Body of pancreas (tissue), 4 donors: ENCODE measurements around the gene PLPP1. TPM values are rescaled to one million over a fixed set of nuclear protein-coding genes. Genes with fewer than 3 reads are reported as not detected.

Experiments used
- ATAC-seq: fragments of 150-250 bp; one replicate; pipeline ENCODE4 v1.9.1; 2016
- DNase-seq, 4 donors: peaks; one replicate each; pipeline ENCODE4 v3.0.0-alpha.2; 2019
- H3K27ac ChIP-seq, 4 donors: fragments of 200-600 bp; sonication (generic); 1 replicate in 3 of 4; 2 replicates in 1 of 4; pipeline versions ENCODE4 v1.5.1 to v1.6.1; 2016 to 2019; ENCODE audit warnings: mild to moderate bottlenecking in 1 of 4, mixed read lengths in 1 of 4, moderate library complexity in 1 of 4
- H3K27me3 ChIP-seq, 2 donors: fragments of 200-600 bp; sonication (generic); one replicate each; pipeline ENCODE4 v1.6.0; 2016; ENCODE audit warnings: mild to moderate bottlenecking in 1 of 2
- H3K36me3 ChIP-seq, 2 donors: fragments of 200-600 bp; sonication (generic); replicated peaks in 1 of 2; 2 replicates each; pipeline ENCODE4 v1.5.1; 2016; ENCODE audit warnings: low read depth in 2 of 2; ENCODE audit not compliant: insufficient read depth in 1 of 2
- H3K4me1 ChIP-seq: fragments of 200-600 bp; sonication (generic); one replicate; pipeline ENCODE4 v1.6.0; 2016
- H3K4me3 ChIP-seq, 2 donors: fragments of 200-600 bp; sonication (generic); 1 replicate in 1 of 2; 2 replicates in 1 of 2; pipeline ENCODE4 v1.5.1; 2016 to 2019
- H3K9me3 ChIP-seq, 3 donors: fragments of 200-600 bp; sonication (generic); 1 replicate in 2 of 3; 2 replicates in 1 of 3; pipeline ENCODE4 v1.5.1; 2016
- POLR2A ChIP-seq, 3 donors: fragments of 450-650 bp; IDR thresholded peaks; one replicate each; pipeline ENCODE4 v1.6.1; 2016; ENCODE audit warnings: antibody characterized with exemption in 3 of 3, mild to moderate bottlenecking in 2 of 3
- WGBS, 2 donors: methylation state at CpG; one replicate each; pipeline ENCODE4 v1.1.5; 2017; 5-methylcytosine and 5-hydroxymethylcytosine counted together
- intact Hi-C: fragments of 100-400 bp; cut with DNase I; formaldehyde crosslinking; loops from one replicate; pipeline ENCODE4 v1.15.1; 2023
- total RNA-seq, 2 donors: library from RNA; depleted of rRNA; stranded (reverse); fragments of >200 nt; gene quantifications; one replicate each; pipeline ENCODE4 v1.1.0, GENCODE V29; 2016
- TF ChIP-seq, protein P1 (sequence below), 7 experiments: fragments of 450-650 bp in 4 of 7; fragments of 200-600 bp in 3 of 7; sonication (generic) in 3 of 7; IDR thresholded peaks; one replicate each; pipeline ENCODE4 v1.5.1; 2016 to 2019; ENCODE audit warnings: antibody characterized with exemption in 7 of 7

The PLPP1 gene
- total RNA-seq, 2 donors from 2014 or later: 88.2 to 227 TPM

DNA sequence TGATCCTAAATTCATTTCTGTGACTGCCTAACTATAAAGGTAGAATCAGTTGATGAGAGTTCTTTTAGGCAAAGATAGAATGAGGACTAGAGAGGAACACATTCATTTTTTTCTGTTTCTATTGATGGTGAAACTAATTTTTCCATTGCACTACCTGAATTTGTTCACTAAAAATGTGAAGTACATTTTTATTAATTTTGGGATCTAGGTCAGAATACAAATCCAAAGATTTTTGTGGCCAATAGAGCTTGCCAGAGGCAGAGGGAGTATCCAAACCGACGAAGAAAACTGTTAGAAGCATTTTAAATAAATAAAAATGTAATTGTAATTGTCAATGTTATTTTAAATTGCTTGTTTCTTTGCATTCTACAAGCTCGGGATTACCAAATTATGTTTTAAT is 148.9 kb downstream of the PLPP1 start:
- DNase-seq (no peak), ATAC-seq (no peak)
- WGBS, 2 donors: 89 to 92% methylated on average over 3 of the region's 3 CpGs

DNA sequence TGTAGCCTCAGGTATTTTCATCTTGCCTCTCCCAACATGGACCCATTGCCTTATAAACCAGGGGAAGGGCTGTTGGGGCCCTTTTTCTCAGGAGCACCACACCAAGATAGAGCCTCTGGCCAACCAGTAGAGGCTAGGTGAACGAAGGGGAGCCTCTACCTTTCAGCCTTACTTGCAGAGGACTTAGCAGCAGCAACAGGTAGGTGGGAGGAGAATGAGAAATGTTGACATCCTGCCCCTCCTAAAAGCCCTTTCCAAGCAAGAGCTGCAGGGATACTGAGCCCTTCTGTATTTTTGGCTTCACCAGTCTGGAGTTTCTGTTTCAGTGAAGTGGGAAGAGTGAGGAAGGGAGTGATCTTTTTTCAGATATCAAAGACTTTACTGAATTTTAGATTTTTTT is 149.5 kb downstream of the PLPP1 start:
- no peak overlapping the region for H3K27ac ChIP-seq
- peaks cover 18% of the 10 kb centered on the region for H3K4me1 ChIP-seq
- DNase-seq (no peak), ATAC-seq (no peak)
- WGBS, 2 donors: 90 to 100% methylated on average over 1 of the region's 1 CpG
- intact Hi-C loops: no loop called here
- H3K27me3 ChIP-seq: no peaks in the 10 kb centered on the region
- peaks cover 0 to 8% of the 10 kb centered on the region in 2 donors for H3K36me3 ChIP-seq
- H3K9me3 ChIP-seq: no peaks in the 10 kb centered on the region
- H3K4me3 ChIP-seq: no peak overlapping the region
- TF ChIP-seq POLR2A (IDR thresholded peaks at IDR 0.05): no peak
- TF ChIP-seq, protein P1, sequence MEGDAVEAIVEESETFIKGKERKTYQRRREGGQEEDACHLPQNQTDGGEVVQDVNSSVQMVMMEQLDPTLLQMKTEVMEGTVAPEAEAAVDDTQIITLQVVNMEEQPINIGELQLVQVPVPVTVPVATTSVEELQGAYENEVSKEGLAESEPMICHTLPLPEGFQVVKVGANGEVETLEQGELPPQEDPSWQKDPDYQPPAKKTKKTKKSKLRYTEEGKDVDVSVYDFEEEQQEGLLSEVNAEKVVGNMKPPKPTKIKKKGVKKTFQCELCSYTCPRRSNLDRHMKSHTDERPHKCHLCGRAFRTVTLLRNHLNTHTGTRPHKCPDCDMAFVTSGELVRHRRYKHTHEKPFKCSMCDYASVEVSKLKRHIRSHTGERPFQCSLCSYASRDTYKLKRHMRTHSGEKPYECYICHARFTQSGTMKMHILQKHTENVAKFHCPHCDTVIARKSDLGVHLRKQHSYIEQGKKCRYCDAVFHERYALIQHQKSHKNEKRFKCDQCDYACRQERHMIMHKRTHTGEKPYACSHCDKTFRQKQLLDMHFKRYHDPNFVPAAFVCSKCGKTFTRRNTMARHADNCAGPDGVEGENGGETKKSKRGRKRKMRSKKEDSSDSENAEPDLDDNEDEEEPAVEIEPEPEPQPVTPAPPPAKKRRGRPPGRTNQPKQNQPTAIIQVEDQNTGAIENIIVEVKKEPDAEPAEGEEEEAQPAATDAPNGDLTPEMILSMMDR (IDR thresholded peaks at IDR 0.05): no peak

More for the DNA sequence above, 148.9 kb downstream of the PLPP1 start:
- H3K27me3 ChIP-seq: no peaks in the 10 kb centered on the region
- H3K27ac ChIP-seq: no peak overlapping the region
- TF ChIP-seq, protein P1 (IDR thresholded peaks at IDR 0.05): no peak
- no peak for TF ChIP-seq POLR2A (IDR thresholded peaks at IDR 0.05)
- H3K4me3 ChIP-seq: no peak overlapping the region
- intact Hi-C loops: no loop called here
- no peaks in the 10 kb centered on the region for H3K9me3 ChIP-seq
- H3K36me3 ChIP-seq: peaks cover 0 to 8% of the 10 kb centered on the region in 2 donors
- peaks cover 24% of the 10 kb centered on the region for H3K4me1 ChIP-seq

DNA sequence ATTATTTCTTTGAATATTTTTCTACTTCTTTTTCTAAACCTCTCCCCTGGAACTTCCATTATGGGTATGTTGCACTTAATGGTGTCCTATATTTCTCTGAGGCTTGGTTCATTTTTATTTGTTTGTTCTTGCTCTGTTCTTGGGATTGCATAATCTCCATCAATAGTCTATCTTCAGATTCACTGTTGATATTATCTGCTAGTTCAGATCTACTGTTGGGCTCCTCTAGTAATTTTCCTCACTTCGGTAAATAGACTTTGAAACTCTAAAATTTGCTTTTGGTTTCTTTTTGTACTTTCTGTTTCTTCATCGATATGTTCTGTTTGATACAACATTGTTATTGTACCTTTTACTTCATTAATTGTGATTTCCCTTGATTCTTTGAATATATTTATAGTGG is 150.7 kb downstream of the PLPP1 start:
- DNase-seq (no peak), ATAC-seq (no peak)
- 83 to 98% methylated on average over 2 of the region's 2 CpGs for WGBS, 2 donors
- TF ChIP-seq, protein P1 (IDR thresholded peaks at IDR 0.05): no peak
- no peak for TF ChIP-seq POLR2A (IDR thresholded peaks at IDR 0.05)
- Histone ChIP-seq H3K9me3 (no peaks in the 10 kb centered on the region), H3K4me3 (no peak overlapping the region), H3K27me3 (no peaks in the 10 kb centered on the region), H3K27ac (no peak overlapping the region), H3K4me1 (peaks cover 8% of the 10 kb centered on the region), H3K36me3 (peaks cover 0 to 8% of the 10 kb centered on the region in 2 donors)
- intact Hi-C loops: no loop called here

DNA sequence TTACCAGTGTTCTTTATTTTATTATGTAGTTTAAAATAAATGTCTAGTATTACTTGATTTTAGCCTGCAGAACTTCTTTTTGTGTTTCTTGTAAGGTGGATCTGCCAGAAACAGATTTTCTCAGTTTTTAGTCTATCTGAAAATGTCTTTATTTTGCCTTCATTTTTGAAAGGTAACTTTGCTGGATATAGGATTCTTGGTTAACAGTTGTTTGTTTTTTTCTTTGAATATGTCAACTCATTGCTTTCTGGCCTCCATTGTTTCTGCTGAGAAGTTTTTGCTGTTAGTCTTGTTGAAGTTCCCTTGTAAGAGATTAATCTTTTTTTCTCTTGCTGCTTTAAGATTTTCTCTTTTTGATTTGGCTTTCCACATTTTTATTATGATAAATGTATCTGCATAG is 151.5 kb downstream of the PLPP1 start:
- H3K9me3 ChIP-seq: no peaks in the 10 kb centered on the region
- no peaks in the 10 kb centered on the region for H3K27me3 ChIP-seq
- H3K36me3 ChIP-seq: peaks cover 0 to 7% of the 10 kb centered on the region in 2 donors
- intact Hi-C loops: no loop called here
- no peak for ATAC-seq
- peaks cover 6% of the 10 kb centered on the region for H3K4me1 ChIP-seq
- no peak overlapping the region for H3K4me3 ChIP-seq
- DNase-seq: no peak
- TF ChIP-seq, protein P1 (IDR thresholded peaks at IDR 0.05): no peak
- no peak for TF ChIP-seq POLR2A (IDR thresholded peaks at IDR 0.05)
- H3K27ac ChIP-seq: no peak overlapping the region

DNA sequence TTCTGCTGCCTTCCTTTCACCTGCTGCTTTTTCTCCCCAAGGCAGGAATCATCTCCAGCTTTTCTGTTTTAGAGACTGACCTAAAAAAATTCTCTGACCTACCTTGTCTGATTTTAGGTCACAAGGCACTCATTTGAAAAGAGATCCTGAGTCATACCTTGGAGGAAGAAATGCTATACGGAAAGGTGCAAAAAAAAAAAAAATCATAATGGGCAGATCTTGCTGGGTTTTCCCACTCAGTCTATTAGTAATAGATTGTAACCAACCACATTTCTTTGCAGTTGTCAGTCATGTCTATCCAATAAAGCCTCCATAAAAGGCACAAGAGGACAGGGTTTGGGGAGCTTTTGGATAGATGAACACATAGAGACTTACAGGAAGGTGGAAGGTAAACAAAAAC is 157.0 kb downstream of the PLPP1 start:
- no peak for ATAC-seq
- no peak overlapping the region for H3K27ac ChIP-seq
- intact Hi-C loops: no loop called here

More for the DNA sequence above, 157.0 kb downstream of the PLPP1 start:
- H3K4me3 ChIP-seq: no peak overlapping the region
- no peaks in the 10 kb centered on the region for H3K27me3 ChIP-seq
- WGBS, 2 donors: 71 to 82% methylated on average over 1 of the region's 1 CpG
- TF ChIP-seq POLR2A (IDR thresholded peaks at IDR 0.05): no peak
- TF ChIP-seq, protein P1 (IDR thresholded peaks at IDR 0.05): no peak
- no peaks in the 10 kb centered on the region for H3K9me3 ChIP-seq
- peaks cover 0 to 6% of the 10 kb centered on the region in 2 donors for H3K36me3 ChIP-seq
- DNase-seq: no peak
- H3K4me1 ChIP-seq: no peaks in the 10 kb centered on the region
